ENCODE results near the gene CDH12. TPM values are rescaled to one million over a fixed set of nuclear protein-coding genes. Genes with fewer than 3 reads are reported as not detected.

The CDH12 gene
- total and polyA plus RNA-seq, 7 donors = not detected

DNA sequence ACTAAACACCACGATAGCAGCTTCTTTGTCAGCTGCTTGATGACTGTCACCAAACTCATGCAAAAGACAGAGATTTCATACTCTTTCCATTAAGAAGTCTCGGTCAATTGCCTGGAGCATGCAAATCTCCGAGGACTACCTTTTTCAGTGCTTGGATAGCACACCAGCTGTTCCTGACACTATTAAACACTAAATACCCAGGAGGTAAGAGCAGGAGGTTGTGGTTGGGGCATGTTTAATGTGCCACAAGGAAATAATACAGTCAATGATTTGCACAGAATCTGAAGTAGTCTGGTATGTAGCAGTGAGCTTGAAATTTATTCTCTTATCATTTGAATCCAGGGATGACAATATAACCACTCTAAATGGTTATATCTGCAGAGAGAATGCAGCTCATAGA lies 996.2 kb downstream of the CDH12 start:
- H3K4me1 ChIP-seq = no peaks in the 10 kb centered on the region
- ATAC-seq (no peak), DNase-seq (no peak)
- intact Hi-C loops (cut with DNase I) = no loop called here
- 28 to 33% (median 32%) methylated on average over 3 of the region's 3 CpGs for WGBS, 3 donors
- no peaks in the 10 kb centered on the region for H3K36me3 ChIP-seq (ENCODE audit: insufficient read depth in 1 of 2, low read depth in 1 of 2)
- no peak overlapping the region for H3K4me3 ChIP-seq
- H3K27ac ChIP-seq = no peak overlapping the region
- H3K27me3 ChIP-seq (ENCODE audit: insufficient read depth in 3 of 3, low read length in 2 of 3) = no peaks in the 10 kb centered on the region
- H3K9me3 ChIP-seq = no peaks in the 10 kb centered on the region
- TF ChIP-seq, protein P1, sequence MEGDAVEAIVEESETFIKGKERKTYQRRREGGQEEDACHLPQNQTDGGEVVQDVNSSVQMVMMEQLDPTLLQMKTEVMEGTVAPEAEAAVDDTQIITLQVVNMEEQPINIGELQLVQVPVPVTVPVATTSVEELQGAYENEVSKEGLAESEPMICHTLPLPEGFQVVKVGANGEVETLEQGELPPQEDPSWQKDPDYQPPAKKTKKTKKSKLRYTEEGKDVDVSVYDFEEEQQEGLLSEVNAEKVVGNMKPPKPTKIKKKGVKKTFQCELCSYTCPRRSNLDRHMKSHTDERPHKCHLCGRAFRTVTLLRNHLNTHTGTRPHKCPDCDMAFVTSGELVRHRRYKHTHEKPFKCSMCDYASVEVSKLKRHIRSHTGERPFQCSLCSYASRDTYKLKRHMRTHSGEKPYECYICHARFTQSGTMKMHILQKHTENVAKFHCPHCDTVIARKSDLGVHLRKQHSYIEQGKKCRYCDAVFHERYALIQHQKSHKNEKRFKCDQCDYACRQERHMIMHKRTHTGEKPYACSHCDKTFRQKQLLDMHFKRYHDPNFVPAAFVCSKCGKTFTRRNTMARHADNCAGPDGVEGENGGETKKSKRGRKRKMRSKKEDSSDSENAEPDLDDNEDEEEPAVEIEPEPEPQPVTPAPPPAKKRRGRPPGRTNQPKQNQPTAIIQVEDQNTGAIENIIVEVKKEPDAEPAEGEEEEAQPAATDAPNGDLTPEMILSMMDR (IDR thresholded peaks at IDR 0.05) = no peak

DNA sequence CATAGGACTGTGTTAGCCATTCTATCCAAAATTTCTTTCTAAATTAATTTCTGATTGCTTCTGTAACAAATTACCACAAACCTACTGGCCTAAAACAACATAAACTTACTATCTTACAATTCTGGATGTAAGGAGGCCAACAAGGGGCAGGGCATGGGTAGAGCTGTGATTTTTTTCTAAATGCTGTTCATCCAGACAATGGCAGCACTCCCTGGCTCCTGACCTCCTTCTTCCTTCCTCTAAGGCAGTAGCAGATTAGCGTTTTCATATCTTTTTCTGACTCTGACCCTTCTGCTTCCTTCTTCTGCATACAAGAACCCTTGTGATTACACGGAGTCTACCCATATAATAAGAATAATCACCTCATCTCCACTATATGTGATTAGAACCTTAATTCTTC lies 1005.8 kb downstream of the CDH12 start:
- Histone ChIP-seq H3K27ac (no peak overlapping the region), H3K4me3 (no peak overlapping the region), H3K4me1 (no peaks in the 10 kb centered on the region), H3K36me3 (ENCODE audit: insufficient read depth in 1 of 2, low read depth in 1 of 2) (no peaks in the 10 kb centered on the region), H3K9me3 (no peaks in the 10 kb centered on the region), H3K27me3 (ENCODE audit: insufficient read depth in 3 of 3, low read length in 2 of 3) (no peaks in the 10 kb centered on the region)
- WGBS, 3 donors = 68 to 76% (median 75%) methylated on average over 2 of the region's 2 CpGs
- TF ChIP-seq, protein P1 (IDR thresholded peaks at IDR 0.05) = no peak
- DNase-seq (no peak), ATAC-seq (no peak)
- intact Hi-C loops (cut with DNase I) = no loop called here

DNA sequence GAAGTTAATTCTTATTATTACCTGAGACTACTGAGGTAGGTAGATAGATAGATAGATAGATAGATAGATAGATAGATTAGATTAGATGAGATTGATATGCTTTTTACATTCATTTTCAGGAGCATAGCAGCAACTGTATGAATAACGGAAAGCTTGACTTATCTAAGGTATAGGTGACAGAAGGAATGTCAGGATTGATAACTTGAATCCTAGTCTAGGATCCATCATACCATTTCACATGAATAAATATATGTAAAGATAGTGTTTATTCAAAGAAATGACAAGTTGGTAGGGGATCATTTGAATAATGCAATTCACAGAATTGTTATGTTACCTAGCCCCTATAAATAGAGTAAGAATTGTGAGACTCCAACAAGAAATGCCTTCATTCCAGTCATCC lies 1008.2 kb downstream of the CDH12 start:
- Histone ChIP-seq H3K27ac (no peak overlapping the region), H3K36me3 (ENCODE audit: insufficient read depth in 1 of 2, low read depth in 1 of 2) (no peaks in the 10 kb centered on the region), H3K9me3 (no peaks in the 10 kb centered on the region), H3K27me3 (ENCODE audit: insufficient read depth in 3 of 3, low read length in 2 of 3) (no peaks in the 10 kb centered on the region), H3K4me1 (no peaks in the 10 kb centered on the region), H3K4me3 (no peak overlapping the region)
- intact Hi-C loops (cut with DNase I) = no loop called here
- ATAC-seq (no peak), DNase-seq (no peak)
- TF ChIP-seq, protein P1 (IDR thresholded peaks at IDR 0.05) = no peak
- WGBS, 3 donors = 93 to 94% (median 94%) methylated on average over 1 of the region's 1 CpG

DNA sequence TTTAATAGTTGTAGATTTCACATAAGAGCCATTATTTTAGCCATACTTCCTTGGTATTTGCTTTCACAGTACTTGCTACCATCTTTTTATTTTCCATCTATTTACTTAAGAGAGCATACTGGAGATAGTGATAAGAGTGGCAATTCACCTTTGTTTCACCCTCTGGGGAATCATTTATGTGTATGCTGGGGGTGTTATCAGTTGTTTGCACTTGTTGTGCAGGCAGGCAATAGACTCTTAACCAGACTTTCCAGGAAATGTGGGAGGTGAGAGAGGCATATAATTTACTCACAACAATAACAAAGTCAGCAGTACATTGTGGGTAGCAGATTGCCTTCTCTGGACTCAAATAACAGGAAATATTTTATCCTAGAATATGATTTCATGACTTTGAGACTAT lies 1018.3 kb downstream of the CDH12 start:
- no peak overlapping the region for H3K27ac ChIP-seq

More for the DNA sequence above, 1018.3 kb downstream of the CDH12 start:
- H3K27me3 ChIP-seq (ENCODE audit: insufficient read depth in 3 of 3, low read length in 2 of 3) = no peaks in the 10 kb centered on the region
- H3K4me3 ChIP-seq = no peak overlapping the region
- intact Hi-C loops (cut with DNase I) = no loop called here
- TF ChIP-seq, protein P1 (IDR thresholded peaks at IDR 0.05) = no peak
- H3K36me3 ChIP-seq (ENCODE audit: insufficient read depth in 1 of 2, low read depth in 1 of 2) = no peaks in the 10 kb centered on the region
- no peaks in the 10 kb centered on the region for H3K9me3 ChIP-seq
- H3K4me1 ChIP-seq = no peaks in the 10 kb centered on the region
- ATAC-seq = no peak
- no peak for DNase-seq

All from psoas muscle (tissue), 8 donors.